Panc1 (cell line): ENCODE measurements around the gene XPNPEP3. TPM values are rescaled to one million over a fixed set of nuclear protein-coding genes. Genes with fewer than 3 reads are reported as not detected.

Source experiments
- ATAC-seq: fragments of 200-7000 bp; cut with Tn5 transposase; 2 replicates; pipeline ENCODE4 v1.9.1; 2020; ENCODE audit warnings: mild to moderate bottlenecking, moderate library complexity
- BruUV-seq: library from RNA; stranded (reverse); fragments of 400-500 nt; replicated peaks from 2 replicates; lab custom pipeline; 2021; lab: Mats Ljungman, UMichigan
- CTCF ChIA-PET: fragments of 300-600 bp; sonication (Branson Sonifier 250); formaldehyde crosslinking; loops from one replicate; lab custom pipeline; 2022; ENCODE audit warnings: antibody characterized with exemption; lab: Charles Lee
- POLR2A ChIA-PET: fragments of 300-600 bp; sonication (Branson Sonifier 250); formaldehyde crosslinking; loops from one replicate; lab custom pipeline; 2022; ENCODE audit warnings: antibody characterized with exemption; lab: Charles Lee
- DNase-seq: peaks from one replicate; pipeline ENCODE4 v3.0.0-alpha.2; 2010; ENCODE audit warnings: low read depth, low spot score
- H3K27ac ChIP-seq: 2 replicates; pipeline ENCODE4 v1.5.1; 2011; ENCODE audit warnings: mild to moderate bottlenecking, low read length, inconsistent platforms
- H3K27me3 ChIP-seq: fragments of 200-500 bp; sonication (Bioruptor generic); 2 replicates; pipeline ENCODE4 v1.6.0; 2014; ENCODE audit warnings: low read length, inconsistent platforms; ENCODE audit not compliant: control insufficient read depth, insufficient read depth
- H3K36me3 ChIP-seq: fragments of 200-500 bp; sonication (Bioruptor generic); 2 replicates; pipeline ENCODE4 v1.5.1; 2014; ENCODE audit warnings: inconsistent platforms, mild to moderate bottlenecking, low read length, moderate library complexity; ENCODE audit not compliant: control insufficient read depth, insufficient read depth
- H3K4me1 ChIP-seq: 2 replicates; pipeline ENCODE4 v1.5.1; 2011; ENCODE audit warnings: inconsistent platforms, mild to moderate bottlenecking, low read length, moderate library complexity; ENCODE audit not compliant: control insufficient read depth, insufficient read depth
- H3K4me3 ChIP-seq, 2 experiments: 2 replicates each; pipeline ENCODE4 v1.5.1; 2011 to 2012; ENCODE audit warnings: low read depth in 2 of 2, low read length in 2 of 2, mild to moderate bottlenecking in 2 of 2, inconsistent platforms in 1 of 2, moderate library complexity in 1 of 2
- H3K9me3 ChIP-seq: fragments of 200-500 bp; sonication (Bioruptor generic); 2 replicates; pipeline ENCODE4 v1.5.1; 2014; ENCODE audit warnings: low read depth, mild to moderate bottlenecking, inconsistent platforms, low read length, moderate library complexity; ENCODE audit not compliant: control insufficient read depth, insufficient read depth
- POLR2AphosphoS5 ChIP-seq: IDR thresholded peaks from 2 replicates; pipeline ENCODE4 v1.6.1; 2012; ENCODE audit warnings: mild to moderate bottlenecking, low read depth, low read length, moderate library complexity
- SIN3A ChIP-seq: IDR thresholded peaks from 2 replicates; pipeline ENCODE4 v1.6.1; 2012; ENCODE audit warnings: low read depth, mild to moderate bottlenecking, low read length, moderate library complexity, borderline replicate concordance; ENCODE audit not compliant: insufficient read depth
- TCF7L2 ChIP-seq: IDR thresholded peaks from 2 replicates; pipeline ENCODE4 v1.6.1; 2011; ENCODE audit warnings: mild to moderate bottlenecking, low read depth, low read length, inconsistent platforms
- in situ Hi-C: cut with HindIII; loops from 2 replicates; pipeline ENCODE4 v1.10.0; 2016; ENCODE audit warnings: low sequenced_read_pairs, low pct_unique_long_range_greater_than_20kb
- intact Hi-C: fragments of 100-400 bp; cut with micrococcal nuclease; formaldehyde crosslinking; loops from one replicate; pipeline ENCODE4 v1.10.0; 2022; ENCODE audit not compliant: unreplicated experiment
- total RNA-seq: library from RNA; stranded (reverse); gene quantifications from one replicate; pipeline ENCODE4 v1.2.1, GENCODE V29; 2021; ENCODE audit not compliant: unreplicated experiment
- TF ChIP-seq, protein P1 (sequence below), 2 experiments: IDR thresholded peaks; 2 replicates each; pipeline ENCODE4 v1.6.1; 2011 to 2012; ENCODE audit warnings: low read depth in 2 of 2, control low read depth in 1 of 2, low read length in 1 of 2, mild to moderate bottlenecking in 1 of 2, moderate library complexity in 1 of 2; ENCODE audit not compliant: insufficient read depth in 1 of 2
- TF ChIP-seq, protein P2 (sequence below): fragments of 450-650 bp; IDR thresholded peaks from 2 replicates; pipeline ENCODE4 v1.5.1; 2017; ENCODE audit warnings: mild to moderate bottlenecking

Gene XPNPEP3
- total RNA-seq, 1 experiment from 2014 or later = 21.0 TPM

DNA sequence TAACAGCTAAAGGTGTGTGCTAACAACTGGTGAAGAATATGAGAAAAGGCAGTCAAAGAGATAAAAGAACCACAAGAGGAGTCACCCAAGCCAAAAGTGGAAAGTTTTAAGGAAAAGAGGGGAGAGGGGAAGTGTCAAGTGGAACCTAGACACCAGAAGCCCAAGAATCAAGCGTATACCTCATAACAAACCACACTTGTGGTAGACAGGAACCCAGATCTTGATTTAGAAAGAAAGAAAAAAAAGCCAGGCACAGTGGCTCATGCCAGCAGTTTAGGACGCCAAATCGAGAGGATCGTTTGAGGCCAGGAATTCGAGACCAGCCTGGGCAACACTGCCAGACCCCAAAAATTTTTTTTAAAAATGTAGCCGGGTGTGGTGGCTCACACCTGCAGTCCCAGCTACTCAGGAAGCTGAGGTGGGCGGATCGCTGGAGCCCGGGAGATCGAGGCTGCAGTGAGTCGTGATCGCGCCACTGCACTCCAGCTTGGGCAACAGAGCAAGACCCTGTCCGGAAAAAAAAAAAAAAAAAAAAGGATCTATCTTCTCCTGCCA lies 38.7 kb upstream of the XPNPEP3 start:
- ChIA-PET POLR2A (no interaction called here), CTCF (no interaction called here)
- peak overlapping the region; percentile 79 to 88 for H3K4me3 ChIP-seq
- in situ Hi-C loops = no loop called here
- no peaks in the 10 kb centered on the region for H3K27me3 ChIP-seq
- ATAC-seq (no peak), DNase-seq (no peak)
- peaks cover 13% of the 10 kb centered on the region for H3K4me1 ChIP-seq
- no peaks in the 10 kb centered on the region; the same call in 1 of the 2 replicates for H3K36me3 ChIP-seq
- H3K9me3 ChIP-seq = no peaks in the 10 kb centered on the region
- H3K27ac ChIP-seq = peak overlapping the region; percentile 86
- no TSS peak for BruUV-seq
- intact Hi-C loops = no loop called here
- no peak for TF ChIP-seq POLR2AphosphoS5
- TF ChIP-seq, protein P1, sequence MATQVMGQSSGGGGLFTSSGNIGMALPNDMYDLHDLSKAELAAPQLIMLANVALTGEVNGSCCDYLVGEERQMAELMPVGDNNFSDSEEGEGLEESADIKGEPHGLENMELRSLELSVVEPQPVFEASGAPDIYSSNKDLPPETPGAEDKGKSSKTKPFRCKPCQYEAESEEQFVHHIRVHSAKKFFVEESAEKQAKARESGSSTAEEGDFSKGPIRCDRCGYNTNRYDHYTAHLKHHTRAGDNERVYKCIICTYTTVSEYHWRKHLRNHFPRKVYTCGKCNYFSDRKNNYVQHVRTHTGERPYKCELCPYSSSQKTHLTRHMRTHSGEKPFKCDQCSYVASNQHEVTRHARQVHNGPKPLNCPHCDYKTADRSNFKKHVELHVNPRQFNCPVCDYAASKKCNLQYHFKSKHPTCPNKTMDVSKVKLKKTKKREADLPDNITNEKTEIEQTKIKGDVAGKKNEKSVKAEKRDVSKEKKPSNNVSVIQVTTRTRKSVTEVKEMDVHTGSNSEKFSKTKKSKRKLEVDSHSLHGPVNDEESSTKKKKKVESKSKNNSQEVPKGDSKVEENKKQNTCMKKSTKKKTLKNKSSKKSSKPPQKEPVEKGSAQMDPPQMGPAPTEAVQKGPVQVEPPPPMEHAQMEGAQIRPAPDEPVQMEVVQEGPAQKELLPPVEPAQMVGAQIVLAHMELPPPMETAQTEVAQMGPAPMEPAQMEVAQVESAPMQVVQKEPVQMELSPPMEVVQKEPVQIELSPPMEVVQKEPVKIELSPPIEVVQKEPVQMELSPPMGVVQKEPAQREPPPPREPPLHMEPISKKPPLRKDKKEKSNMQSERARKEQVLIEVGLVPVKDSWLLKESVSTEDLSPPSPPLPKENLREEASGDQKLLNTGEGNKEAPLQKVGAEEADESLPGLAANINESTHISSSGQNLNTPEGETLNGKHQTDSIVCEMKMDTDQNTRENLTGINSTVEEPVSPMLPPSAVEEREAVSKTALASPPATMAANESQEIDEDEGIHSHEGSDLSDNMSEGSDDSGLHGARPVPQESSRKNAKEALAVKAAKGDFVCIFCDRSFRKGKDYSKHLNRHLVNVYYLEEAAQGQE (IDR thresholded peaks at IDR 0.05; ENCODE audit: insufficient read depth in 1 of 2, low read depth in 2 of 2, low read length in 1 of 2) = no peak
- TF ChIP-seq, protein P2, sequence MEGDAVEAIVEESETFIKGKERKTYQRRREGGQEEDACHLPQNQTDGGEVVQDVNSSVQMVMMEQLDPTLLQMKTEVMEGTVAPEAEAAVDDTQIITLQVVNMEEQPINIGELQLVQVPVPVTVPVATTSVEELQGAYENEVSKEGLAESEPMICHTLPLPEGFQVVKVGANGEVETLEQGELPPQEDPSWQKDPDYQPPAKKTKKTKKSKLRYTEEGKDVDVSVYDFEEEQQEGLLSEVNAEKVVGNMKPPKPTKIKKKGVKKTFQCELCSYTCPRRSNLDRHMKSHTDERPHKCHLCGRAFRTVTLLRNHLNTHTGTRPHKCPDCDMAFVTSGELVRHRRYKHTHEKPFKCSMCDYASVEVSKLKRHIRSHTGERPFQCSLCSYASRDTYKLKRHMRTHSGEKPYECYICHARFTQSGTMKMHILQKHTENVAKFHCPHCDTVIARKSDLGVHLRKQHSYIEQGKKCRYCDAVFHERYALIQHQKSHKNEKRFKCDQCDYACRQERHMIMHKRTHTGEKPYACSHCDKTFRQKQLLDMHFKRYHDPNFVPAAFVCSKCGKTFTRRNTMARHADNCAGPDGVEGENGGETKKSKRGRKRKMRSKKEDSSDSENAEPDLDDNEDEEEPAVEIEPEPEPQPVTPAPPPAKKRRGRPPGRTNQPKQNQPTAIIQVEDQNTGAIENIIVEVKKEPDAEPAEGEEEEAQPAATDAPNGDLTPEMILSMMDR = no peak
- TF ChIP-seq SIN3A = no peak
- TF ChIP-seq TCF7L2 = no peak

- DNase-seq (no peak), ATAC-seq (peak; percentile 96)
- Histone ChIP-seq H3K4me1 (peaks cover 13% of the 10 kb centered on the region), H3K27me3 (no peaks in the 10 kb centered on the region), H3K27ac (peak within 1 kb of the TSS; percentile 92), H3K4me3 (peak within 1 kb of the TSS; percentile 79 to 88), H3K9me3 (no peaks in the 10 kb centered on the region), H3K36me3 (no peaks in the 10 kb centered on the region; the same call in 1 of the 2 replicates)
- in situ Hi-C loops = no loop called here
- ChIA-PET CTCF (no interaction called here), POLR2A (no interaction called here)
- no peak for TF ChIP-seq SIN3A
- TF ChIP-seq TCF7L2 = no peak
- TF ChIP-seq, protein P1 (IDR thresholded peaks at IDR 0.05; ENCODE audit: insufficient read depth in 1 of 2, low read depth in 2 of 2, low read length in 1 of 2) = no peak
- TF ChIP-seq POLR2AphosphoS5 = peak; percentile 58
- TF ChIP-seq, protein P2 = no peak; the same call in 1 of the 2 replicates
- intact Hi-C loops = no loop called here
- BruUV-seq = no TSS peak
Measured at GRCh38 chr22:40818747-40819598, 38.0 kb upstream of the XPNPEP3 start, which contains the start of gene SLC25A17. Gene SLC25A17 (minus strand): TSS chr22:40819346. CDS start chr22:40819248, 98 bp downstream.
